Effector CD4-positive, alpha-beta T cell (primary cell): ENCODE data around the gene COL5A1.

Source experiments
- DNase-seq: peaks from one replicate; pipeline ENCODE4 v3.0.0-alpha.2; 2020

Gene COL5A1

GRCh38 chr9:134775081-134775951, 133.7 kb downstream of the COL5A1 start:
- DNase-seq = no peak

GRCh38 chr9:134776080-134776796, 134.6 kb downstream of the COL5A1 start:
- DNase-seq = no peak

- no peak for DNase-seq
Measured at GRCh38 chr9:134777153-134777552, 135.6 kb downstream of the COL5A1 start.

- DNase-seq = no peak
Measured at GRCh38 chr9:134778156-134778555, 136.6 kb downstream of the COL5A1 start.

- no peak for DNase-seq
Measured at GRCh38 chr9:134778841-134779411, 137.3 kb downstream of the COL5A1 start.

GRCh38 chr9:134779640-134780039, 138.0 kb downstream of the COL5A1 start:
- no peak for DNase-seq

- no peak for DNase-seq
Measured at GRCh38 chr9:134781591-134782302, 140.1 kb downstream of the COL5A1 start.

GRCh38 chr9:134782921-134783698, 141.5 kb downstream of the COL5A1 start:
- DNase-seq = no peak

- no peak for DNase-seq
Measured at GRCh38 chr9:134783699-134784039, 142.1 kb downstream of the COL5A1 start.

GRCh38 chr9:134784577-134785305, 143.1 kb downstream of the COL5A1 start:
- DNase-seq = no peak

- no peak for DNase-seq
Measured at GRCh38 chr9:134785325-134786108, 143.9 kb downstream of the COL5A1 start.

GRCh38 chr9:134787601-134788531, 146.3 kb downstream of the COL5A1 start:
- no peak for DNase-seq

GRCh38 chr9:134789168-134789567, 147.6 kb downstream of the COL5A1 start:
- DNase-seq = no peak

GRCh38 chr9:134791009-134791408, 149.4 kb downstream of the COL5A1 start:
- DNase-seq = no peak

GRCh38 chr9:134792627-134793026, 151.0 kb downstream of the COL5A1 start:
- no peak for DNase-seq

- DNase-seq = no peak
Measured at GRCh38 chr9:134793288-134794188, 151.9 kb downstream of the COL5A1 start.

GRCh38 chr9:134794663-134795370, 153.2 kb downstream of the COL5A1 start:
- DNase-seq = no peak

GRCh38 chr9:134795446-134795845, 153.8 kb downstream of the COL5A1 start:
- DNase-seq = no peak
